Measurements from ENCODE around the gene PRRT1B.

PRRT1B gene

GRCh38 chr9:131537946-131538345 lies 7.4 kb upstream of the PRRT1B start (continued):
- TF ChIP-seq, protein P1, sequence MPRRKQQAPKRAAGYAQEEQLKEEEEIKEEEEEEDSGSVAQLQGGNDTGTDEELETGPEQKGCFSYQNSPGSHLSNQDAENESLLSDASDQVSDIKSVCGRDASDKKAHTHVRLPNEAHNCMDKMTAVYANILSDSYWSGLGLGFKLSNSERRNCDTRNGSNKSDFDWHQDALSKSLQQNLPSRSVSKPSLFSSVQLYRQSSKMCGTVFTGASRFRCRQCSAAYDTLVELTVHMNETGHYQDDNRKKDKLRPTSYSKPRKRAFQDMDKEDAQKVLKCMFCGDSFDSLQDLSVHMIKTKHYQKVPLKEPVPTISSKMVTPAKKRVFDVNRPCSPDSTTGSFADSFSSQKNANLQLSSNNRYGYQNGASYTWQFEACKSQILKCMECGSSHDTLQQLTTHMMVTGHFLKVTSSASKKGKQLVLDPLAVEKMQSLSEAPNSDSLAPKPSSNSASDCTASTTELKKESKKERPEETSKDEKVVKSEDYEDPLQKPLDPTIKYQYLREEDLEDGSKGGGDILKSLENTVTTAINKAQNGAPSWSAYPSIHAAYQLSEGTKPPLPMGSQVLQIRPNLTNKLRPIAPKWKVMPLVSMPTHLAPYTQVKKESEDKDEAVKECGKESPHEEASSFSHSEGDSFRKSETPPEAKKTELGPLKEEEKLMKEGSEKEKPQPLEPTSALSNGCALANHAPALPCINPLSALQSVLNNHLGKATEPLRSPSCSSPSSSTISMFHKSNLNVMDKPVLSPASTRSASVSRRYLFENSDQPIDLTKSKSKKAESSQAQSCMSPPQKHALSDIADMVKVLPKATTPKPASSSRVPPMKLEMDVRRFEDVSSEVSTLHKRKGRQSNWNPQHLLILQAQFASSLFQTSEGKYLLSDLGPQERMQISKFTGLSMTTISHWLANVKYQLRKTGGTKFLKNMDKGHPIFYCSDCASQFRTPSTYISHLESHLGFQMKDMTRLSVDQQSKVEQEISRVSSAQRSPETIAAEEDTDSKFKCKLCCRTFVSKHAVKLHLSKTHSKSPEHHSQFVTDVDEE (CRISPR knock-in tag; IDR thresholded peaks at IDR 0.05) = no peak
- TF ChIP-seq ZNF8 (CRISPR knock-in tag; IDR thresholded peaks at IDR 0.05) (no peak), CSDC2 (CRISPR knock-in tag; IDR thresholded peaks at IDR 0.05) (no peak), GLIS3 (CRISPR knock-in tag; IDR thresholded peaks at IDR 0.05) (no peak), RARB (CRISPR knock-in tag; IDR thresholded peaks at IDR 0.05) (no peak), ZFP3 (CRISPR knock-in tag; IDR thresholded peaks at IDR 0.05) (no peak), ZC3H10 (CRISPR knock-in tag; IDR thresholded peaks at IDR 0.05) (no peak)

GRCh38 chr9:131539223-131539923 lies 6.0 kb upstream of the PRRT1B start:
- TF ChIP-seq, protein P2, sequence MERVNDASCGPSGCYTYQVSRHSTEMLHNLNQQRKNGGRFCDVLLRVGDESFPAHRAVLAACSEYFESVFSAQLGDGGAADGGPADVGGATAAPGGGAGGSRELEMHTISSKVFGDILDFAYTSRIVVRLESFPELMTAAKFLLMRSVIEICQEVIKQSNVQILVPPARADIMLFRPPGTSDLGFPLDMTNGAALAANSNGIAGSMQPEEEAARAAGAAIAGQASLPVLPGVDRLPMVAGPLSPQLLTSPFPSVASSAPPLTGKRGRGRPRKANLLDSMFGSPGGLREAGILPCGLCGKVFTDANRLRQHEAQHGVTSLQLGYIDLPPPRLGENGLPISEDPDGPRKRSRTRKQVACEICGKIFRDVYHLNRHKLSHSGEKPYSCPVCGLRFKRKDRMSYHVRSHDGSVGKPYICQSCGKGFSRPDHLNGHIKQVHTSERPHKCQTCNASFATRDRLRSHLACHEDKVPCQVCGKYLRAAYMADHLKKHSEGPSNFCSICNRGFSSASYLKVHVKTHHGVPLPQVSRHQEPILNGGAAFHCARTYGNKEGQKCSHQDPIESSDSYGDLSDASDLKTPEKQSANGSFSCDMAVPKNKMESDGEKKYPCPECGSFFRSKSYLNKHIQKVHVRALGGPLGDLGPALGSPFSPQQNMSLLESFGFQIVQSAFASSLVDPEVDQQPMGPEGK (CRISPR knock-in tag; IDR thresholded peaks at IDR 0.05; ENCODE audit: borderline replicate concordance) = no peak
- TF ChIP-seq ZFP3 (CRISPR knock-in tag; IDR thresholded peaks at IDR 0.05) (no peak), CREB5 (CRISPR knock-in tag; IDR thresholded peaks at IDR 0.05; ENCODE audit: low read depth) (no peak), TCF4 (CRISPR knock-in tag; IDR thresholded peaks at IDR 0.05; ENCODE audit: borderline replicate concordance) (no peak), CSRNP3 (CRISPR knock-in tag; IDR thresholded peaks at IDR 0.05) (no peak), CSDC2 (CRISPR knock-in tag; IDR thresholded peaks at IDR 0.05) (no peak), POU6F1 (CRISPR knock-in tag; IDR thresholded peaks at IDR 0.05; ENCODE audit: borderline replicate concordance, low read depth) (no peak), RARB (CRISPR knock-in tag; IDR thresholded peaks at IDR 0.05) (no peak)

DNA sequence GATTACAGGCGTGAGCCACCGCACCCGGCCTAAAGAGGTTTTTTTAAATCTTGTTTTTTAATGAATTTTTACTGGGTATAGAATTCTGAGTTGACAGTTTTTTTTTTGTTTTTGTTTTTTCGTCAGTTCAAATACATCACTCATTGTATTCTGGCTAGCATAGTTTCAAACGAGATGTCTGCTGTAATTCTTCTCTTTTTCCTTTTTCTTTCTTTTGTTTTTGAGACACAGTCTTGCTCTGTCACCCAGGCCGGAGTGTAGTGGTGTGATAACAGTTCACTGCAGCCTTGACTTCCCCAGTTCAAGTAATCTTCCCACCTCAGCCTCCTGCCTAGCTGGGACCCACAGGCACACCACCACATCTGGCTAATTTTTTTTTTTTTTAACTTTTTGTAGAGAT lies 2.2 kb upstream of the PRRT1B start:
- TF ChIP-seq ZFP3 (CRISPR knock-in tag; IDR thresholded peaks at IDR 0.05) (no peak), CSRNP3 (CRISPR knock-in tag; IDR thresholded peaks at IDR 0.05) (no peak), ESRRG (CRISPR knock-in tag; IDR thresholded peaks at IDR 0.05) (no peak), ZNF70 (CRISPR knock-in tag; IDR thresholded peaks at IDR 0.05) (no peak), CSDC2 (CRISPR knock-in tag; IDR thresholded peaks at IDR 0.05) (no peak), SNAI2 (CRISPR knock-in tag; IDR thresholded peaks at IDR 0.05) (no peak), ISL1 (CRISPR knock-in tag; IDR thresholded peaks at IDR 0.05) (no peak), ZNF8 (CRISPR knock-in tag; IDR thresholded peaks at IDR 0.05) (no peak)
- TF ChIP-seq, protein P1 (CRISPR knock-in tag; IDR thresholded peaks at IDR 0.05) = no peak
- ATAC-seq = no peak

More at GRCh38 chr9:131539223-131539923, 6.0 kb upstream of the PRRT1B start:
- no peak for ATAC-seq
